Hematopoietic multipotent progenitor cell treated with erythropoietin and hydrocortisone succinate and interleukin-3 and kit ligand, for 4 days (in vitro differentiated cells): ENCODE data around the gene EPHB1.

ENCODE experiments used
- DNase-seq: peaks from one replicate; pipeline ENCODE4 v3.0.0-alpha.2; 2015

The EPHB1 gene

DNA sequence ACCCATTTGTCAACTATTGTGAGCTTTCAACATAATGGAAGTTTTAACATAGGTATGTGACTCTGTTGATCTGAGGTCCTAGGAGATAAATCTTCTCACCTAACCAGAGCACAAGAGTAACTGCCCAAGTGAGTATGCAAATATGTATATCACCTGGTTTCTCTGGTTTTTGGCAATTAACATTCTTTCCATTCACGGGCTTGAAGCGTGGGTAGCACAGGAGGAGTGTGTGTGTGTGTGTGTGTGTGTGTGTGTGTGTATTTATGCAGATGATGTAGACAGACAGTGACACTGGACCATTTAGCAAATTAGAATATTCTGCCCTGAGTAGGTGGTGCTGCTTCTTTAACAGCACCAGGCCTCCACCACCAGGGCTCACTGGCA, 15.0 kb downstream of the EPHB1 start:
- no peak for DNase-seq

DNA sequence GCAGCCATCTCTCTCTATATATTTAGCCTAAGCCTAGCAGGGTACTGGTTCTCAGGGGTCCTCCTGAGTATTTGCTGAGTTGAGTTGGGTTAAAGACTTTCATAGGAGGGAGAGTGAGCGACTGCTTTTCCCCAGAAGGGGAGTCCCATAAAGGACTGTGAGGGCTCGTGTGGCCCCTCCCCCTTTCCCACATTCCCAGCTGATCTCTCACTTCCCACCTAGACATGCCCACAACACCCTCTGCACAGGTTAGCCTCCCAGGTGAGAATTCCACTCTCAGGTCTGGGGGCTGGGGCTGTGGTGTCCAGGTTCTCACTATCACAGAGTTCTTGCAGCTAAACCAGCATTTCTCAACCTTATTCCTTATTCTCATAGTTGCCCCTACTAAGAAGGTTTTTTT, 15.8 kb downstream of the EPHB1 start:
- no peak for DNase-seq

DNA sequence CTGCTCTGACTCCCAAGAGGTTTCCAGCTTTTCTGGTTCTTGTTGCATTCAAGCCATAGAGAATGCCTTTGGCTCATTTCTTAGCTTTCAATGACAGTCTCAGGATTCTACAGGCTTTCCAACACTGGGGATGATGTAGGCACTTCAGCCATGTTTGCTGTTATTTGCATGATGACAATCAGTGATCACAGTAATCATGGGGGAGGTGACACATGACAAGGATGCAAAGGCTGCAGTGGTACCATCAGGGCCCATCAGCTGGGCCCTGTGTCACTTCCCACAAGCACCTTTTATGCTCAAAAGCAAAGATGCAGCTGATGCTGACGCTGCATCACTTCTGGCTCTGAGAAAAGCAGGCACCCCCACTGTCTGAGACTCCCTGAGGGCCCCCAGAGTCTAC, 18.6 kb downstream of the EPHB1 start:
- DNase-seq: no peak

DNA sequence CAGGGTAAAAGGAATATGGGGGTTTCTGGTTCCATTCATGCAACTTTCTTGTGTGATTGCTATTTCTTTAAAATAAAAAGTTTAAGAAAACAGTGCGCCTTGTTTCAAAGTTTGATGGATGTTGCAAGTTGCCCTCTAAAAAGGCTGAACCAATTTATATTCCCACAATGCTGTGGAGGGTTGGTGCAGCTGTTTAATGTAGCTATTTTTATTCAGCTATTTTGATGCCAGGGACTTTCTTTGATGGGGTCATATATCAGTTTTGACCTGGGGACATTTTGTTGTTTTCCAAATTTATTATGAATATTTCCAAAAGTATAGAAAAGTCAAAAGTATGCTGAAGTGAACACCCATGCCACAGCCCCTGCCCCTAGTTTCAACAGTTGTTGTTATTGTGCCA, 20.5 kb downstream of the EPHB1 start:
- DNase-seq: no peak

DNA sequence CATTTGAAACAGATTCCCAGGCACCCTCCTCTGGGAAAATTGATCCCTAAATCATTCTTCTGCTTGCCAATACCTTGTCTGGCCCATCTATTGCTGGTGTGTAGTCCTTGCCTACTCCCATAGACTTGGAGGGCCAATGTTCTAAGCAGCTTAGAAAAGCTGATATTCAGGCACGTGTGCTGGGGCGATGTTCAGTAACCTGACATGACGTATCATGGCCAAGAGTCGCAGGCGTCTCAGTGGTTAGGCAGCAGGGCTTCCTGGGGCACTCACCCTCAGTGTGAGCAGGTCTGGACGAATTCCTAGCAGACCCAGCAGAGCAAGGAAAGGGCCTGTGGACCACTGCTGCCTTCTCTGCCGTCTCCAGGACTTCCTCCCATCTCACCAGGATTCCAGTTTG, 21.6 kb downstream of the EPHB1 start:
- DNase-seq: no peak

DNA sequence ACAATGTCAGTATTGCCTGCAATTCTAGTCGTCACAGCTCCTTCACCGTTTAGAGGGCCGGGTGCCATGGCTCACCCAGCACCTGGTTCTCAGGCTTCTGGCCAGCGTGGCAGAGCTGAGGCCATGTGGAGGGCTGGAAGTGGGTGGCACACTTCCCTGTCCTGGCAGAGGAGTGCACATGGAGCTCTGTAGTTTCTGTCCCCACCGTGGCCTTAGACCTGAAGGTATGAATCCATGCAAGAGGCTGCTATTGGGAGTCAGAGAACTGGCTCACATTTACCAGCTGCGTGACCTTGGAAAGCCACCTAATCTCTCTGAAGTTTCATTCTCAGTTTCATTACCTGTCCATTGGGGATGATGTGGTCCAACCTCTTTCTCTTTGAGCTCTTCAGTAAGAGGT, 22.2 kb downstream of the EPHB1 start:
- DNase-seq: no peak

DNA sequence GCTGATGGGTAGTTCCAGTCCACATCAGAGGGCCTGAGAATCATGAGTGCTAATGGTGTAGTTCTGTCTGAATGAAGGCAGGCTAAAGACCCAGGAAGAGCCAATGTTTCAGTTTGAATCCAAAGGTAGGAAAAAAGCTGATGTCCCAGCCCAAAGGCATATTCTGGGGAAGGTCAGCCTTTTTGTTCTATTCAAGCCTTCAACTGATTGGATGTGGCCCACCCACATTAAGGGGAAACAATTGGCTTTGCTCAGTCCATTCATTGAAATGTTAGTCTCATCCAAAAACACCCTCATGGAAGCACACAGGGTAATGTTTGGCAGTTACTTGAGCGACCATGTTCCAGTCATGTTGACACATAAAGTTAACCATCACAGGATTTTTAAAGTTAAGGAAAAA, 25.9 kb downstream of the EPHB1 start:
- no peak for DNase-seq

DNA sequence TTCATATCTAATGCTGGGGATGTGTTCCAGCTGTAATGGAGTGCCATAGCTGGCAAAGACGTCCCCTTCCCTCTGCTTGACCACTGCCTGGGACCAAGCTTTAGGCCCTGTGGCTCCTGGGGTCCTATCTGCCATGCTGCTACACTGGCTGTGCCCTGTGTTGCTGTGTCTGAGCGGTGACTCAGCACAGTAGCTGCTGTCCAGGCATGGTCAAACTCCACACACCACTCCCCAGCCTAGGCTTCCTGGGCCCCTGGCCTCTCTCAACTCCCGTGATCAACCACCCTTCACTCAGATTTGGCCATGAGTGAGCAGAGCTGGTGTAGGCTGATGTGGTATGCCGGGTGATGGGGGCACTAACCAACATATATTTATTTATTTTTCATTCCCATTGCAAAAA, 27.0 kb downstream of the EPHB1 start:
- no peak for DNase-seq

DNA sequence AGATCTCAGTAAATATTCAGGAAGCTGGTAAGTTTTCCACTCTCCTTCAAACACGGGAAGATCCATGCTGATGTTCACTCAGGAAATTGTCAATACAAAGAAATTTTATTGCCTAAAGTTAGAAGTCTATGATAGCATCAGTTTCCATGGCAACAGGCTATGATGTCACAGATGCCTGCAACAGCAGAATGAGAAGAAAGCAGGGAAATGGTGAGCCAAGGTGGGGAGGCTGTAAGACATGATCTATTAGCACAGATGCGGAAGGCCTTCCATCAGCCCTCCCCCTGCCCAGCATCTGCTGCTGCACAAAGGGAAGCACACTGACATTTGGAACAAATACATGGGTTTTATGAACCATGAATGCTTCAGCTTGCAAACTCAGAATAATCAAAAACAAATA, 28.6 kb downstream of the EPHB1 start:
- DNase-seq: peak; percentile 5

DNA sequence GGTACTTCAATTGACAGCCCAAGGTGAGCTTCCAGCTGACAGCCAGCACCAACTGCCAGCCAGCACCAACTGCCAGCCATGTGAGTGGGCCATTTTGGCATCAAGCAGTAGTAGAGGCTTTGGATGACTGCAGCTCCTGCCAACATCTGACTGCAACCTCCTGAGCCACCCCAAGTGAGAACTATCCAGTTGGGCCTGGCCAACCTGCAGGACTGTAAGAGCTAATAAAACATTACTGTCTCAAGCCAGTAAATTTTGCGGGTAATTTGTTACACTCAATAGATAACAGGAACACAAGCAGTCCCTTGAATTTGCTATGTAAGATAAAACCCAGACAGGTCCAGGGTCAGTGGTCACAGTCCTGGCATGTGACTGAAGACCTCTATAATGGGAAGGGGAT, 29.7 kb downstream of the EPHB1 start:
- DNase-seq: no peak

DNA sequence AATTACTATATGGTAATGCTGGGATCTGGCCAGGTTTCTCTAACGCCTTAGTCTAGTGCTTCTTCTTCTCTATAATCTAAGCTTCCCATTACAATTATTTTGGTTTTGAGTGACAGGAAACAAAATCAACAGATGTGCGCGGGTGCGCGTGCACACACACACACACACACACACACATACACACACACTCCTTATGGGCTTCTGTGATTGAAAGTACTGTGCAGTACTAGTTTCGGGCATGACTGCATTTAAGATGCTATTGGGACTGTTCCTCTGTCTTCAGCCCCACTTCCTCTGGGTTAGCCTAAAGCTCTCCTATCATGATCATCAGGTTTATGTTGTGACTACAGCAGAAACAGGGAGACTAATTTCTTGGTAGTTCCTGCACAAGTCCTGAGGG, 32.2 kb downstream of the EPHB1 start:
- DNase-seq: no peak

DNA sequence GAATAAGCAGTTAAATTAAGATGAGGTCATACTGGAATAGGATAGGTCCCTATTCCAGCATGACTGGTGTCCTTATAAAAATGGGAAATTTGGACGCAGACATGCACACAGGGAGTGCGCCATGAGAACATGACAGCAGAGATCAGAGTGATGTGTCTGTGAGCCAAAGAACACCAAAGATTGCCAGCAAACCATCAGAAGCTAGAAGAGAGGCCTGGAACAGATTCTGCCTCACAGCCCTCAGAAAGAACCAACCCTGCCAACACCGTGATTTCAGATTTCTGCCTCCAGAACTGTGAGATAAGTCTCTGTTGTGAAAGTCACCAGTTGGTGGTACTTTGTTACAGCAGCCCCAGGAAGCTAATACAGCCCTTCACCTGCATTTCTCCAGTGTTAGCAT, 34.7 kb downstream of the EPHB1 start:
- no peak for DNase-seq

DNA sequence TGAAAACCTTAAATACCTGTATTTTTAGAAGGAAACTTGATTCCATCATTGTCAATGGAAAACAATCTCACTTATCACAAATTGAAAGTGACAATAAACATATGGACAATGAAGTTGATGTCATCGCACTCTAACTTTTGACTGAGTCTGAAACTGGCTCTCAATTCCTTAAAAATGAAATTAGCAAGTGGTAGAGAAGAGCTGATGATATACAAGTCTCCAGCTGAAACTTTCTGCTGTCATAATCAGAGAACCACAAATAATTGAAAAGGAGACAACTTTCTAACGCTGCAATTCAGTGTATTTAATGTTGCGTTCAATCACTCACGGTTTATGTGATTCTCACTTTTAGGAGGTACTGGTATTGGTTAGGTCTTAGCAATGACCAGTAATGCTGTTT, 37.5 kb downstream of the EPHB1 start:
- no peak for DNase-seq

DNA sequence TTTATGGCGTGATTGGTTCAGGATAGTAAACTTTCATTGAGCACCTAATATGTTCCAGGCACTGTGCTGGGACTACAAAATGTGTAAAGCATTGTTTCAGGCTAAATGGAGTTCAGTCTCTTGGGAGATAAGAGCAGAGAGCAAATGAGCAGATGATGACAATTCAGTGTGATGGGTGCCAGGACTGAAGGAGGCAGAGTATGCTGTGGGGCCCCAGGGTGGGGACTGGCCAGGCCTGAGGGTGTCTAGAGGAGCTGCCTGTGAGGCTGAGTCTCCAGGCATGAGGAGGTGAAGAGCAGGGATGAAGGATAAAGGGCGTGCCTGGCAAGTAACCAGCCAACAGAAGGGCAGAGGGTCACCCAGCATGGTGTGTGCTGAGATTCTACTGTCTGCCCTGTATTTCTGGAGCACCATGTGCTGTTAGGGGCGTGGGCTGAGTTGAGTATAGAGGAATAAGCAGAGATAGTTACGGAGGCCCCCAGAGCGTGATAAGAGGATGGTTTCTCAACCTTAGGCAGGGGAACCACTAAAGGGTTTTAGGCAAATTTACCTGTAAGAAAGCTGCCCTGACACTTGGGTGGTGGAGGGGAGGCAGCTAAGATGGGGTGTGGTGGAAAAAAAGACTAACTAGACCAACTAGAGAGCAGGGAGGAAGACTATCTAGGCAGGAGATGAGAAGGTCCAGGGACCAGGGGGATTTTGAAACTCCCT, 38.5 kb downstream of the EPHB1 start:
- no peak for DNase-seq

DNA sequence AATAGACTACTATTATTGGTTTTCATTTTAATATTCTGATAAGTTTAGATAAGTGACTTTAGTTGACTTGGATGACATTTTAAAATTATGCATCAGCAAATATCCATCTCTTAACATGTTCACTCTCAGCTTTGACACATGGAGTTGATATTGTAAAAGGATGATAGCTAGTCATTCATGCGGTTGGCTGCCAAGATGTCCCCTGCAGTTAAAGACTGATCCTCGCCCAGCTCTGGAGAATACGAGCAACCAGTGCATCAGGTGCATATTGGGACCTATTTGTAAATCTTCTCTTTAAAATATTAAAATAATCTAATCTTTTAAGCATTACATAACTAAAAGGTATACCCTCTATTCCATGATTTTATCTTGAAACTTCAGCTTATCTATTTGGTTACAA, 41.9 kb downstream of the EPHB1 start:
- DNase-seq: no peak

DNA sequence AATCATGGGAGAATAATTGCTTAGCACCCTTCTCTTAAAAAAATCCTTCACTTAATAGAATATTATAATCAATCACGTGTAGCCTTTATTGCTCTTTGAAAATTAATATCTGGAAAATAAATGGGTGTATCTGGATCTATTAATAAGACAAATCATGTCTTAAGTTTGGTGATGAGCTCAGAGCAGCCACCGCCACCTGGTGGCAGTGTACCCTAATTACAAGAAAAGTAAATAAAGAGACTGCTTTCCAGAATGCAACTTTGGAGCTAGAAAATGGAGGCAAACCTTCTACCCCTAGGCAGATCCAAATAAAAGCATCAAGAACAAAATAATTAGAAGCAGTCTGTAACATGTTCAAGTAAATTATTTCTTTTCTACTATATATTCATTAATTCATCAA, 43.5 kb downstream of the EPHB1 start:
- peak; percentile 13 for DNase-seq

DNA sequence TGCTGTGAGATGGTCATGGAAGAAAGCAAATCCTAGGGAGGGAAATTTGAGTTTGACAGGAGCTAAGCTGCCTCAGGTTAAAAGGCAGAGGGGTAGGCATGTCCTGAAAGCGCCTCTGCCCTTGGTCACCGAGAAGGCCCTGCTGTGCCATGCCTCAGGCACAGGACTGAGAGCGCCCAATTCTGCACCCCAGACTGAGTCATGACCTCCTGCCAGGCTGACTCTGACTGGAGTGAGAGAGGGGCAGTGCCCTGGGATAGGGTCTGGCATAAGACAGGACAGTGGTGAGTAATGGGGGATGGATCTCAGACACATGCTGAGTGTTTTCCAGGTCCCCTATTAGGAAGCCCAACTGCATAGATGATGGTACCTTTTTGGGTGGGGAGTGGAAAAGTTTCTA, 44.4 kb downstream of the EPHB1 start:
- no peak for DNase-seq

DNA sequence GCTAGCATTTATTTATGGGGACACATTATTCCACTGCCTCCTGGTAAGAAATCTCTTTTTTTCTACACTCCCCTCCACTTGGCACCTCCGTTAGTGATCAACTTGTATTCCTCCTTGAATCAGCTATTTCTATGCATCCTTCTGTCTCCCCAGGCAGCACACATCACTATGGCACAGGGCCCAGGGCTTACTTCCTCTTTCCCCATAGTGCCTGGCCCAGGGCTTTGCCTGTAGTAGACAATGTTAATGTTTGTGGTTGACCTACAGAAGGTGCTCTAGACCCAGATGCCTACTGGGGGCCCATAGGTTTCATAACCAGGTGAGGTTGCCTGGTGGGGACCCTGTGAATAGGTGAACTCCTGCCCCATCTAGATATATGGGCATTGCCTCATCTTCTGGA, 44.9 kb downstream of the EPHB1 start:
- peak; percentile 13 for DNase-seq

DNA sequence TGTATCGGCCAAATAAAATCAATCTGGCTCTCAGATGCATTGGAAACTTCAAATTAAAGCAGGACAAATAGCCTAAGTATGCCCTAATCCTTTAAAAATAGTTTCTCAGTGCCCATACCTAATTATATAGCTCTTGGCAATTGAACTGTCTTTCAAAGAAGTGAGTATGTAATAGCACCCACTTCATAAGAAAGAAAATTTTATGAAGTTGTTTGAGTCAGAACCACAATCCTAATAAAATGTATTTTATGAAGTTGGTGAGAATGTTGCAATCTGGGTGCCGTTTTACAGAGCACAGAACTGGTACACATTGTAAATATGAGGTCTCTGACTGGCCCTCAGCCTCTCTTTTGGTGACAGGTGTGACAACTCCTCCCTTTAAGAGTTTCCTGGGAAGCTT, 45.4 kb downstream of the EPHB1 start:
- no peak for DNase-seq

DNA sequence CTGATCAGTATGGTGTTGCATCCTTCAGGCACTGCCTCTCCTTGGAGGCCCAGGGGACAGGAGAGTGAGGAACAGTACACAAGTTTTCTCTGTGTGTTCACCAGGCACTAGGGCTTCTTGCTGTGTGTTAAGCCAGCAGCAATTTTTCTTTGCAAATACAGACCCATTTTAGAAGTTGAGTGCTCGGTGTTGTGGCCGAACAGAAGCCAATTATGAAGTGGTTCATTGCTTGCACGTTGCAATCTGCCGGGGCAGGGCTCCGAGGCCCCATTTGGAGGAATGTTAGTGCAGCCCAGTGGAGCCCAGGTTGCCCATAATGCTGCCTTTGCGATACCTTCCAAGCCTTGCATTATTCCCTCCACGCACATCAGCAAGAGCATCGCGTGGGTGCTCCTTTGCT, 51.0 kb downstream of the EPHB1 start:
- no peak for DNase-seq

DNA sequence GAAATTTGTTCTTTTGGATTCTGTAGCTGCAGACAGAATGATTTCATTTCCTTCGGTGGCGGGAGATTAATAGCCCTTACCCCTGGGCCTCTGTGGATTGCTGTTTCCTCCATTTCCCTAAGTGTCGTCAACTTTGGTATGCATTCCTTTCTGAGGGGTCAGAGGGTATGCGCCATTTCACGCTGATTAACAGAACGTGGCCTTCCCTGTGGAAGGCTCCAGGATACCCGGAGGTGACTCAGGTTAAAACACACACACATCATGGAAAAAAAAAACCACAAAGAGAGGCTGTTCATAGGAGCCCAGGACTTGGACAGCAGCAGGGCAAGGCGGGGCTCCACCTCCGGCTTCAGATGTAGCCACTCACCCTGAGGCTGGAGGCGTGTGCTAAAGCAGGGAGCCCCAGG, 51.9 kb downstream of the EPHB1 start:
- no peak for DNase-seq

DNA sequence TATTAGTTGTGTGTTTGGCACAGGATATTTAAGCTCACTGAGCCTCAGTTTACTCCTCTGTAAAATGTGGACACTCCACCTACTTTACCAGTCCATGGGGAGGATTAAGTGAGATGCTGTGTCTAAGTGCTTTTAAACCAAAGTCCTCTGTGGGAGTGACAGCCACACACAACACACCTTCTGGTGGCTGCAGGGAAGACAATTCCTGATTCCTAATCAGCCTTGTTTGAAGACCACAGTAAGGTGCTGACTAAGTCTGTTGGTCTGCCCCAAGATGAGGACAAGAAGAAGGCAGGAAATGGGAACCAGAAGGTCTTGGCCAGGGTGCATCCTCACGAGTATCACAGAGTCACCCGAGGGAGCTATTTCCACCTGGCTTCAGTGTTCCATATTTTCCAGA, 52.3 kb downstream of the EPHB1 start:
- DNase-seq: no peak

DNA sequence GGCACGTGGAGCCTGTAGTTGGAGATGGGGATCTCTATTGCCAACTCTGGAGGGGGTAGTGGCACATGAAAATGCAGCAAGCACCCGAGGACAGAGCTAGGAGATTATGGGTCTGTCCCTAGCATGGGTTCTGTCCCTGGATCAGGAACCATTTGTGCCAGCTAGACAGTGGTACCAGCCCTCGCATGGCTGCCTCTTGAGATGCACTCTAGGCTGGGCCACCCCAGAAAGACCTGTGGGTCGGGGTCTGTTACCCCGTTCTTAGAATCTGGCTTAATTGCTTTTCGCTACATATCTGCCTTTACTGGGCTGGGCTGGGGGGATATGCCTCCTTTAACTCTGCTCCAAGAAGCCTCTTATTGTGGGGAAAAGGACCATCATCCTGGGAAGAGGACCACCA, 54.5 kb downstream of the EPHB1 start:
- no peak for DNase-seq

DNA sequence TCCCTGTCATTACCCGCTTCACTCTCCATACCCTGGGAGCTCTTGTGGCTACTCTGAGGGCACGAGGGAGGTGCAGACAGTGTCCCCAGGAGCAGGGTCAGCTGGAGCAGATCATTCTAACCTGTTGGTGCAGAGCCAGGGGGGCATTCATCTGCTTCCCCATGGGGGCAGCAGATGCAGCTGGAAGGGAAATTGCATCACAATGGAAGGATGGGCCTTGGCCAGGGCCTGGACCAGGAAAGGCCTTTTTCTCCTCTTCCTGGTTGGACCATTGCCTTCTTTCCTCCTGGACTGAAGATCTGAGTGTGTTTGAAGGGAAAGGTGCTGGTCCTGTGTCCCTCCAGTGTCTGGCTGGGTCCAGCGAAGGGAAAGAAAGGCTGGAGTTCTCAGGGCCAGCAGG, 55.7 kb downstream of the EPHB1 start:
- no peak for DNase-seq

DNA sequence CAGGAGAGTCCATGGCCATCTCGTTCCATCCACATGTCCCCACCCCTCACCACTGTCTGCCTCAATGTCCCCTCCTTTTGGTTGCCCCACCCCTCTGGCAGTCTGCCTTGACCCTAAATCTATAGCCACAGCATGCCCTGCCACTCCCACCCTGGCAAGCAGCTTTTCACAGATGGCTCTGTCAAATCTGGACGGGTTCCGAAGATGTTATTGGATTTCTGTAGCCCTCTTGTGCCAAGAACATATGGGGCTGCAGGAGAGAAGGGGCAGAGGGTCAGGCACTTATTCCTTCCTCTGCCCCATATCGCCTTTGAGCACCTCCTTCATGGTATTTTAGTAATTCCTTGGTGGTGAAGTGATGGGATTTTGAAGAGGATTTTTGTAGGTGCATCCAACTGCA, 57.1 kb downstream of the EPHB1 start:
- DNase-seq: no peak

DNA sequence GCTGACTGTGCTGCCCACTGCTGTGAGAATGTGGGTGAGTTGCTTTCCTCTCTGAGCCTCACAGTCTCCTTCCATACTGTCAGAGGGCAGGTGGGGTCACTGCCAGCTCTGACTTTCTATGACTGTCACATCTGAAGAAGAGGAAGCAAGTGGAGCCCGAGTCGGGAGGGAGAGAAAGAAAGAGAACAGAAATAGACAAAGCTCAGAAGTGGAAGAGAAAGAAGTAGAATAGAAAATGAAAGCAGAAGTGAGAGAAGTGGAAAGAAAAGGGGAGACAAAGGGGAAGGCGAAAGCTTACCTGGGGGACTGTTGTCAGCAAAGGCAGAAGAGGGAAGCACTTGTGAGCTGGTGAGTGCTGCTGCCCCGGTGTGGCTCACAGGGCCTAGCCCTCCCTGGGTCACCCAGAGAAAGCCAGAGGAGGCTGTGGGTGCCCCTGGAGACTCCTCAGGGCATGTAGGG, 57.9 kb downstream of the EPHB1 start:
- peak; percentile 37 for DNase-seq
